GM12874 (cell line): ENCODE results near the gene CDC42EP5.

Experiments used
- TF ChIP-seq, protein P1 (sequence below): IDR thresholded peaks from 2 replicates; pipeline ENCODE4 v1.5.1; 2011; ENCODE audit warnings: low read depth, mild to moderate bottlenecking, control low read depth, low read length, moderate library complexity; ENCODE audit not compliant: insufficient read depth

CDC42EP5 gene, protein sequence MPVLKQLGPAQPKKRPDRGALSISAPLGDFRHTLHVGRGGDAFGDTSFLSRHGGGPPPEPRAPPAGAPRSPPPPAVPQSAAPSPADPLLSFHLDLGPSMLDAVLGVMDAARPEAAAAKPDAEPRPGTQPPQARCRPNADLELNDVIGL

DNA sequence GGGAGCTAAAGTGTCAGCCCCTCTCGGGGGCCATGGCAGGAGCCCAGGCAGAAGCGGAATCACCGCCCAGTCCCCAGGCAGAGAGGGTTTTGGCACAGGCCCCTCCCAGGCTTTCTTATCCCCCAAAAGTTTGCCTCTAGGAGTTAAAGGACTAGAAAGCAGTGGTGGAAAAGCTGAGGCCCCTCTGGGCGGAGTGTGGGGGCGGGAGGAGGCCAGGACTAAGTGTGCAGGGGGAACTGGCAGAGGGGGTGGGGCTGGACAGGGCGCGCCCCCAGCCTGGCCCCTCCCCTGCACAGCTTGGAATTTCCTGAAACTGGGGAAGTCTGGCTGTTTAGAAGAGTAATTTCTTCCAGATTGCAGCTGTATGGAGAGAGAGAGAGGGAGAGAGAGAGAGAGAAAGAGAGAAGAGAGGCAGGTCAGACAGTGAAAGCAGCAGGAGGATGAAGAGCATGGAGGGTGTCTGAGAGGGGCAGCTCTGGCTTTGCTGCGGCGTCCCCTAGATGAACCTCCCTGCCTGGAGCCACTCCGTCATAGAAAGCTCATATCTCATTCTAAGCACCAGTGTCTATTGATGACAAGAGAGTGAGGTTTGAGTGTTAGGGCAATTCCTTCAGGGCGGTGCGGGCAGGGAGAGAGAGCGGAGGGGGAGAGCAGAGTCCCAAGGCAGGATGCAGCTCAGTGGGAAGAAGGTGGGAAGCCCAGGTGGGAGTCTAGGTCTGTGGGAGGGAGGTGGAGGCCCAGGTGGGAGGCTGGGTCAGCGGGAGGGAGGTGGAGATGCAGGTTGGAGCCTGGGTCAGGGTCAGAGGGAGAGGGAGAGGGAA, at the start of gene CDC42EP5:
Gene CDC42EP5, minus strand, starts transcription at position 226 of the 821 bp plus-strand sequence. CDS start 7,749 bp downstream, outside the sequence.
- TF ChIP-seq, protein P1, sequence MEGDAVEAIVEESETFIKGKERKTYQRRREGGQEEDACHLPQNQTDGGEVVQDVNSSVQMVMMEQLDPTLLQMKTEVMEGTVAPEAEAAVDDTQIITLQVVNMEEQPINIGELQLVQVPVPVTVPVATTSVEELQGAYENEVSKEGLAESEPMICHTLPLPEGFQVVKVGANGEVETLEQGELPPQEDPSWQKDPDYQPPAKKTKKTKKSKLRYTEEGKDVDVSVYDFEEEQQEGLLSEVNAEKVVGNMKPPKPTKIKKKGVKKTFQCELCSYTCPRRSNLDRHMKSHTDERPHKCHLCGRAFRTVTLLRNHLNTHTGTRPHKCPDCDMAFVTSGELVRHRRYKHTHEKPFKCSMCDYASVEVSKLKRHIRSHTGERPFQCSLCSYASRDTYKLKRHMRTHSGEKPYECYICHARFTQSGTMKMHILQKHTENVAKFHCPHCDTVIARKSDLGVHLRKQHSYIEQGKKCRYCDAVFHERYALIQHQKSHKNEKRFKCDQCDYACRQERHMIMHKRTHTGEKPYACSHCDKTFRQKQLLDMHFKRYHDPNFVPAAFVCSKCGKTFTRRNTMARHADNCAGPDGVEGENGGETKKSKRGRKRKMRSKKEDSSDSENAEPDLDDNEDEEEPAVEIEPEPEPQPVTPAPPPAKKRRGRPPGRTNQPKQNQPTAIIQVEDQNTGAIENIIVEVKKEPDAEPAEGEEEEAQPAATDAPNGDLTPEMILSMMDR: no peak

DNA sequence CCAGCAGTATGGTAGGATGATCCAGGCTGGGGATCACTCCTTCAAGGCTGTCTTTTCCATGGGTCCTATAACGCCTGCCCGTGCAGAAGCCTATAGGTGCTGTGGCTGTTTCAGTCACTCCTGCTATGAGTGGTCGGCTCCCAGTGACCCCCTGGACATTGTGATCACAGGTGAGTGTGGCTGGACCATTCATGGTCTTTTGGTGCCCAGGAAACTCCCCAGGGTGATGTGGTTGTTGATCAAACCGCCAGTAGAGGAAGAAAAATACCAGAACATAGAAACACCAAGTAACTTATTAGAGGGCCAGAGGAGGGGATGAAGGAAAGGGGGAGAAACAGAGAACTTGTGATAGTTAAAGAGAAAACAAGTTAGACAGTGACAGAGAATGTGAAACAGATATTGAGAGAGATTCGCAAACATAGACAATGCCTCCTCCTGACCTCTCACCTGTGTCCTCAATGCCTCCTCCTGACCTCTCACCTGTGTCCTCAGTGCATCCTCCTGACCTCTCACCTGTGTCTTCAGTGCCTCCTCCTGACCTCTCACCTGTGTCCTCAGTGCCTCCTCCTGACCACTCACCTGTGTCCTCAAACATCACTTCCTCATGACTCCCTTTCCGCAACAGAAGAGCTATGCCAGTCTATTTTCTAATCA, 48.9 kb upstream of the CDC42EP5 start:
- TF ChIP-seq, protein P1: no peak

- TF ChIP-seq, protein P1: no peak
Observed at GRCh38 chr19:54521022-54521859, 48.1 kb upstream of the CDC42EP5 start.

DNA sequence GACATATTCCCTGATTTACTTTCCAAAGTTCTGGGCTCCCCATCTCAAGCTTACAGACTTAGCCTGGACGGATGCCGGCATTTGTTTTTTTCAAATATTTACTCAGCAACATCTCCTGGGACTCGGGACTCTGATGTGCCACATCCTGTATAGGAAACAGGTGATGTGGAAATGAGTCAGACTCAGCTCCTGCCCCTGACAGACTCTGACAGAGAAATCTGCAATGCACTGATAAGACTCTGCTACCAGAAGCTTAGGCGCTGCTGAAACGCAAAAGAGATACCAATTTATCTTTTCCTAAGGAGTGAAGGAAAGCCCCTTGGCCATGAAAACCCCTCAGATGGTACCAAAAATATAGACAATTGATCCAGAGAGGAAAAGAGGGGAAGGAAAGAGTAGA, 45.7 kb upstream of the CDC42EP5 start:
- TF ChIP-seq, protein P1: no peak

DNA sequence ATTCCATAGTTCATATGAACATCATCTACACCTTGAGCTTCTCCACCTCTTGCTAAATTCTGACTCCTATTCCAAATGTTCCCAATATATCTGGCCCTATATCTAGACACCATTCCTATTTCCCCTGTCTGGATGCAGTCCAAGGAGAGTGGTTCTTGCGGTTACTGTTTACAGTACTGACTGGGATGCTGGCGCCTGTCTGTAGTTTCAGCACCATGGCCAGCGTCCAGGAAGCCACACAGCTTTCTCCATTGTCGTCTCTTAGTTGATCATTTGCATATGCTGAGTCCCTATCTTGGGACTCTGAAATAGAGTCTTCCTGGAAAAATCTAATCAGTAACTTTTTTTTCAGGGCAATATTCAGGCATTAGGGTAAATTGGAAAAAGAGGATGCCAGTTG, 44.4 kb upstream of the CDC42EP5 start:
- TF ChIP-seq, protein P1: no peak

- TF ChIP-seq, protein P1: no peak
Observed at GRCh38 chr19:54515156-54515555, 42.1 kb upstream of the CDC42EP5 start.
